GM12878 (cell line): ENCODE results near the gene RNASE2. TPM values are rescaled to one million over a fixed set of nuclear protein-coding genes. Genes with fewer than 3 reads are reported as not detected.

Source experiments
- CEBPB ChIP-seq, 2 experiments: fragments of 150-350 bp in 1 of 2; IDR thresholded peaks; 2 replicates each; pipeline ENCODE4 v1.6.1; 2012 to 2014; ENCODE audit warnings: low read depth in 2 of 2, low read length in 2 of 2, borderline replicate concordance in 1 of 2, inconsistent platforms in 1 of 2
- EED ChIP-seq: sonication (generic); IDR thresholded peaks from 2 replicates; pipeline ENCODE4 v1.6.1; 2016; ENCODE audit warnings: antibody characterized with exemption, low read depth
- MTA3 ChIP-seq: IDR thresholded peaks from 2 replicates; pipeline ENCODE4 v1.6.1; 2012; ENCODE audit warnings: low read length, inconsistent platforms, borderline replicate concordance
- NR2C2 ChIP-seq: IDR thresholded peaks from 2 replicates; pipeline ENCODE4 v1.6.1; 2011; ENCODE audit warnings: borderline replicate concordance, low read depth; ENCODE audit not compliant: control insufficient read depth, insufficient read length
- RAD51 ChIP-seq: fragments of 450-650 bp; IDR thresholded peaks from 2 replicates; pipeline ENCODE4 v1.6.1; 2016; ENCODE audit warnings: moderate library complexity, mild to moderate bottlenecking, inconsistent platforms
- RELA ChIP-seq: fragments of 450-650 bp; IDR thresholded peaks from 2 replicates; pipeline ENCODE4 v1.8.0; 2014; ENCODE audit warnings: borderline replicate concordance; ENCODE audit not compliant: partially characterized antibody
- ZNF274 ChIP-seq: IDR thresholded peaks from one replicate; pipeline ENCODE4 v1.8.0; 2011; ENCODE audit not compliant: insufficient read length, insufficient read depth
- polyA plus RNA-seq, 11 experiments: library from polyadenylated mRNA; depleted of rRNA in 4 of 11; unstranded in 6 of 11; stranded (reverse) in 5 of 11; fragments of >200 nt; fragmentation: Nextera tagmentation in 4 of 11; fragmentation: Illumina TruSeq in 1 of 11; extraction: Ambion mirVana in 4 of 11; extraction: Trizol in 1 of 11; gene quantifications; 1 replicate in 1 of 11; 2 replicates in 10 of 11; pipeline versions ENCODE4 v1.2.1 to v1.2.3, GENCODE V29; 2011 to 2016; ENCODE audit warnings: inconsistent platforms in 2 of 11, missing spikeins in 2 of 11, low read depth in 1 of 11
- total RNA-seq, 4 experiments: library from RNA; depleted of rRNA in 3 of 4; stranded (reverse); fragments of >200 nt in 3 of 4; fragmentation: Illumina TruSeq in 1 of 4; extraction: Trizol in 1 of 4; gene quantifications; 2 replicates each; pipeline versions ENCODE4 v1.2.1 to v1.2.3, GENCODE V29; 2013 to 2021
- TF ChIP-seq, protein P1 (sequence below): IDR thresholded peaks from 2 replicates; pipeline ENCODE4 v1.6.1; 2012; ENCODE audit warnings: improper control_type of control experiment, low read depth, low read length; ENCODE audit not compliant: insufficient replicate concordance
- TF ChIP-seq, protein P2 (sequence below): fragments of 450-650 bp; IDR thresholded peaks from 2 replicates; pipeline ENCODE4 v1.6.1; 2016; ENCODE audit warnings: mild to moderate bottlenecking
- TF ChIP-seq, protein P3 (sequence below): IDR thresholded peaks from 2 replicates; pipeline ENCODE4 v1.6.1; 2012; ENCODE audit warnings: low read depth, low read length, improper control_type of control experiment
- TF ChIP-seq, protein P4 (sequence below): fragments of 450-650 bp; IDR thresholded peaks from 2 replicates; pipeline ENCODE4 v1.6.1; 2017; ENCODE audit warnings: mild to moderate bottlenecking, moderate library complexity
- TF ChIP-seq, protein P5 (sequence below): fragments of 450-650 bp; formaldehyde crosslinking; IDR thresholded peaks from 2 replicates; pipeline ENCODE4 v1.4.0; 2022; ENCODE audit warnings: mild to moderate bottlenecking, moderate library complexity

The RNASE2 gene
- total and polyA plus RNA-seq, 10 of the 15 experiments (the other 5 are each of a cell fraction or from before 2014, with no cell fraction given): not detected

DNA sequence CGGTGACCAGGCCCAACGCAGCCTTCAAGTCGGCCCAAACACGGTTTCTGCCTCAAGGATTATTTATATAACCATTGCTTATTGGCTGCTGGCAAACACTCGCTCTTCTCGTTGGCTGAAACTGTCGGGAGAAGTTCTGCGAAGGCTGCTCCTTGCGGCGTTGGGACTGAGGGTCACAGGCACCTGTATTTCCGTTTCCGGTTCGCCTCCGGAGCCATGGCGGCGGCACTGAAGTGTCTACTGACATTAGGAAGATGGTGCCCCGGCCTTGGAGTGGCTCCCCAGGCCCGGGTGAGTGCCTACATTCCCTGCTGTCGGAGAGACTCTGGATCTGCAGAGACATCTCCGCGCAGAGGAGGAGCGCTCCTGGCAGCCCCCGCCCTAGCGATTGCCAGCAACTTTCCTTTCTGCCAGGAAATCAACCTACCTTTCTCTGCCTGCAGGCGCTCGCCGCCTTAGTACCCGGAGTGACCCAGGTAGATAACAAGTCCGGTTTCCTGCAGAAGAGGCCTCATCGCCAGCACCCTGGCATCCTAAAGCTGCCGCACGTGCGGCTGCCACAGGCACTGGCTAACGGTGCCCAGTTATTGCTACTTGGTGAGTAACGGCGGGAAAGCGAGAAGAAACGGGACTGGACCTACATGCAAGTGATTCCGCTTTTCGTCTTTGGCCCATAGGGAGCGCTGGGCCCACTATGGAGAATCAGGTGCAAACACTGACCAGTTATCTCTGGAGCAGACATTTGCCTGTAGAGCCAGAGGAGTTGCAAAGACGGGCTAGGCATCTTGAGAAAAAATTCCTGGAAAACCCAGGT is 34.7 kb downstream of the RNASE2 start, which contains the start of gene METTL17 (continued):
- no peak for TF ChIP-seq ZNF274
- TF ChIP-seq, protein P1, sequence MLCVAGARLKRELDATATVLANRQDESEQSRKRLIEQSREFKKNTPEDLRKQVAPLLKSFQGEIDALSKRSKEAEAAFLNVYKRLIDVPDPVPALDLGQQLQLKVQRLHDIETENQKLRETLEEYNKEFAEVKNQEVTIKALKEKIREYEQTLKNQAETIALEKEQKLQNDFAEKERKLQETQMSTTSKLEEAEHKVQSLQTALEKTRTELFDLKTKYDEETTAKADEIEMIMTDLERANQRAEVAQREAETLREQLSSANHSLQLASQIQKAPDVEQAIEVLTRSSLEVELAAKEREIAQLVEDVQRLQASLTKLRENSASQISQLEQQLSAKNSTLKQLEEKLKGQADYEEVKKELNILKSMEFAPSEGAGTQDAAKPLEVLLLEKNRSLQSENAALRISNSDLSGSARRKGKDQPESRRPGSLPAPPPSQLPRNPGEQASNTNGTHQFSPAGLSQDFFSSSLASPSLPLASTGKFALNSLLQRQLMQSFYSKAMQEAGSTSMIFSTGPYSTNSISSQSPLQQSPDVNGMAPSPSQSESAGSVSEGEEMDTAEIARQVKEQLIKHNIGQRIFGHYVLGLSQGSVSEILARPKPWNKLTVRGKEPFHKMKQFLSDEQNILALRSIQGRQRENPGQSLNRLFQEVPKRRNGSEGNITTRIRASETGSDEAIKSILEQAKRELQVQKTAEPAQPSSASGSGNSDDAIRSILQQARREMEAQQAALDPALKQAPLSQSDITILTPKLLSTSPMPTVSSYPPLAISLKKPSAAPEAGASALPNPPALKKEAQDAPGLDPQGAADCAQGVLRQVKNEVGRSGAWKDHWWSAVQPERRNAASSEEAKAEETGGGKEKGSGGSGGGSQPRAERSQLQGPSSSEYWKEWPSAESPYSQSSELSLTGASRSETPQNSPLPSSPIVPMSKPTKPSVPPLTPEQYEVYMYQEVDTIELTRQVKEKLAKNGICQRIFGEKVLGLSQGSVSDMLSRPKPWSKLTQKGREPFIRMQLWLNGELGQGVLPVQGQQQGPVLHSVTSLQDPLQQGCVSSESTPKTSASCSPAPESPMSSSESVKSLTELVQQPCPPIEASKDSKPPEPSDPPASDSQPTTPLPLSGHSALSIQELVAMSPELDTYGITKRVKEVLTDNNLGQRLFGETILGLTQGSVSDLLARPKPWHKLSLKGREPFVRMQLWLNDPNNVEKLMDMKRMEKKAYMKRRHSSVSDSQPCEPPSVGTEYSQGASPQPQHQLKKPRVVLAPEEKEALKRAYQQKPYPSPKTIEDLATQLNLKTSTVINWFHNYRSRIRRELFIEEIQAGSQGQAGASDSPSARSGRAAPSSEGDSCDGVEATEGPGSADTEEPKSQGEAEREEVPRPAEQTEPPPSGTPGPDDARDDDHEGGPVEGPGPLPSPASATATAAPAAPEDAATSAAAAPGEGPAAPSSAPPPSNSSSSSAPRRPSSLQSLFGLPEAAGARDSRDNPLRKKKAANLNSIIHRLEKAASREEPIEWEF: no peak
- TF ChIP-seq, protein P2, sequence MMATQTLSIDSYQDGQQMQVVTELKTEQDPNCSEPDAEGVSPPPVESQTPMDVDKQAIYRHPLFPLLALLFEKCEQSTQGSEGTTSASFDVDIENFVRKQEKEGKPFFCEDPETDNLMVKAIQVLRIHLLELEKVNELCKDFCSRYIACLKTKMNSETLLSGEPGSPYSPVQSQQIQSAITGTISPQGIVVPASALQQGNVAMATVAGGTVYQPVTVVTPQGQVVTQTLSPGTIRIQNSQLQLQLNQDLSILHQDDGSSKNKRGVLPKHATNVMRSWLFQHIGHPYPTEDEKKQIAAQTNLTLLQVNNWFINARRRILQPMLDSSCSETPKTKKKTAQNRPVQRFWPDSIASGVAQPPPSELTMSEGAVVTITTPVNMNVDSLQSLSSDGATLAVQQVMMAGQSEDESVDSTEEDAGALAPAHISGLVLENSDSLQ: peak; percentile 70
- TF ChIP-seq, protein P3, sequence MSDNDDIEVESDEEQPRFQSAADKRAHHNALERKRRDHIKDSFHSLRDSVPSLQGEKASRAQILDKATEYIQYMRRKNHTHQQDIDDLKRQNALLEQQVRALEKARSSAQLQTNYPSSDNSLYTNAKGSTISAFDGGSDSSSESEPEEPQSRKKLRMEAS: no peak
- TF ChIP-seq CEBPB (IDR thresholded peaks at IDR 0.05; ENCODE audit: borderline replicate concordance in 1 of 2, low read depth in 2 of 2, low read length in 2 of 2): no peak
- TF ChIP-seq RAD51: no peak
- TF ChIP-seq, protein P4, sequence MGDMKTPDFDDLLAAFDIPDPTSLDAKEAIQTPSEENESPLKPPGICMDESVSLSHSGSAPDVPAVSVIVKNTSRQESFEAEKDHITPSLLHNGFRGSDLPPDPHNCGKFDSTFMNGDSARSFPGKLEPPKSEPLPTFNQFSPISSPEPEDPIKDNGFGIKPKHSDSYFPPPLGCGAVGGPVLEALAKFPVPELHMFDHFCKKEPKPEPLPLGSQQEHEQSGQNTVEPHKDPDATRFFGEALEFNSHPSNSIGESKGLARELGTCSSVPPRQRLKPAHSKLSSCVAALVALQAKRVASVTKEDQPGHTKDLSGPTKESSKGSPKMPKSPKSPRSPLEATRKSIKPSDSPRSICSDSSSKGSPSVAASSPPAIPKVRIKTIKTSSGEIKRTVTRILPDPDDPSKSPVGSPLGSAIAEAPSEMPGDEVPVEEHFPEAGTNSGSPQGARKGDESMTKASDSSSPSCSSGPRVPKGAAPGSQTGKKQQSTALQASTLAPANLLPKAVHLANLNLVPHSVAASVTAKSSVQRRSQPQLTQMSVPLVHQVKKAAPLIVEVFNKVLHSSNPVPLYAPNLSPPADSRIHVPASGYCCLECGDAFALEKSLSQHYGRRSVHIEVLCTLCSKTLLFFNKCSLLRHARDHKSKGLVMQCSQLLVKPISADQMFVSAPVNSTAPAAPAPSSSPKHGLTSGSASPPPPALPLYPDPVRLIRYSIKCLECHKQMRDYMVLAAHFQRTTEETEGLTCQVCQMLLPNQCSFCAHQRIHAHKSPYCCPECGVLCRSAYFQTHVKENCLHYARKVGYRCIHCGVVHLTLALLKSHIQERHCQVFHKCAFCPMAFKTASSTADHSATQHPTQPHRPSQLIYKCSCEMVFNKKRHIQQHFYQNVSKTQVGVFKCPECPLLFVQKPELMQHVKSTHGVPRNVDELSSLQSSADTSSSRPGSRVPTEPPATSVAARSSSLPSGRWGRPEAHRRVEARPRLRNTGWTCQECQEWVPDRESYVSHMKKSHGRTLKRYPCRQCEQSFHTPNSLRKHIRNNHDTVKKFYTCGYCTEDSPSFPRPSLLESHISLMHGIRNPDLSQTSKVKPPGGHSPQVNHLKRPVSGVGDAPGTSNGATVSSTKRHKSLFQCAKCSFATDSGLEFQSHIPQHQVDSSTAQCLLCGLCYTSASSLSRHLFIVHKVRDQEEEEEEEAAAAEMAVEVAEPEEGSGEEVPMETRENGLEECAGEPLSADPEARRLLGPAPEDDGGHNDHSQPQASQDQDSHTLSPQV: no peak
- peak; percentile 63 for TF ChIP-seq NR2C2
- no peak for TF ChIP-seq EED
- TF ChIP-seq, protein P5, sequence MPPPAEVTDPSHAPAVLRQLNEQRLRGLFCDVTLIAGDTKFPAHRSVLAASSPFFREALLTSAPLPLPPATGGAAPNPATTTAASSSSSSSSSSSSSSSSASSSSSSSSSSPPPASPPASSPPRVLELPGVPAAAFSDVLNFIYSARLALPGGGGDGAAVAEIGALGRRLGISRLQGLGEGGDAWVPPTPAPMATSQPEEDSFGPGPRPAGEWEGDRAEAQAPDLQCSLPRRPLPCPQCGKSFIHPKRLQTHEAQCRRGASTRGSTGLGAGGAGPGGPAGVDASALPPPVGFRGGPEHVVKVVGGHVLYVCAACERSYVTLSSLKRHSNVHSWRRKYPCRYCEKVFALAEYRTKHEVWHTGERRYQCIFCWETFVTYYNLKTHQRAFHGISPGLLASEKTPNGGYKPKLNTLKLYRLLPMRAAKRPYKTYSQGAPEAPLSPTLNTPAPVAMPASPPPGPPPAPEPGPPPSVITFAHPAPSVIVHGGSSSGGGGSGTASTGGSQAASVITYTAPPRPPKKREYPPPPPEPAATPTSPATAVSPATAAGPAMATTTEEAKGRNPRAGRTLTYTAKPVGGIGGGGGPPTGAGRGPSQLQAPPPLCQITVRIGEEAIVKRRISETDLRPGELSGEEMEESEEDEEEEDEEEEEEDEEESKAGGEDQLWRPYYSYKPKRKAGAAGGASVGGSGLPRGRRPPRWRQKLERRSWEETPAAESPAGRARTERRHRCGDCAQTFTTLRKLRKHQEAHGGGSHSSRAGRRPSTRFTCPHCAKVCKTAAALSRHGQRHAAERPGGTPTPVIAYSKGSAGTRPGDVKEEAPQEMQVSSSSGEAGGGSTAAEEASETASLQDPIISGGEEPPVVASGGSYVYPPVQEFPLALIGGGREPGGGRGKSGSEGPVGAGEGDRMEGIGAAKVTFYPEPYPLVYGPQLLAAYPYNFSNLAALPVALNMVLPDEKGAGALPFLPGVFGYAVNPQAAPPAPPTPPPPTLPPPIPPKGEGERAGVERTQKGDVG: no peak
- TF ChIP-seq MTA3: no peak
- TF ChIP-seq RELA: no peak
